Mesenchymal stem cell (in vitro differentiated cells and primary cell): Measurements from ENCODE around the gene POLE4. TPM values are rescaled to one million over a fixed set of nuclear protein-coding genes. Genes with fewer than 3 reads are reported as not detected.

Experiments
- DNase-seq: peaks from one replicate; pipeline ENCODE4 v3.0.0-alpha.2; 2013
- H2AFZ ChIP-seq: one replicate; pipeline ENCODE4 v1.6.1; 2013; ENCODE audit warnings: low read depth, mild to moderate bottlenecking, control low read depth, inconsistent platforms, low read length, moderate library complexity
- H2AK5ac ChIP-seq: 2 replicates; pipeline ENCODE4 v1.6.1; 2013; ENCODE audit warnings: low read length, moderate library complexity, mild to moderate bottlenecking, inconsistent platforms; ENCODE audit not compliant: severe bottlenecking
- H2BK120ac ChIP-seq: one replicate; pipeline ENCODE4 v1.6.1; 2013; ENCODE audit warnings: low read depth, mild to moderate bottlenecking, inconsistent platforms, low read length, moderate library complexity
- H2BK12ac ChIP-seq, 2 experiments: one replicate each; pipeline ENCODE4 v1.6.1; 2013; ENCODE audit warnings: inconsistent platforms in 2 of 2, low read length in 2 of 2, mild to moderate bottlenecking in 2 of 2, moderate library complexity in 2 of 2, control low read depth in 1 of 2
- H2BK15ac ChIP-seq: one replicate; pipeline ENCODE4 v1.6.1; 2013; ENCODE audit warnings: mild to moderate bottlenecking, low read depth, inconsistent platforms; ENCODE audit not compliant: poor library complexity, severe bottlenecking
- H2BK5ac ChIP-seq: 2 replicates; pipeline ENCODE4 v1.6.1; 2013; ENCODE audit warnings: low read depth, mild to moderate bottlenecking, low read length, control low read depth, inconsistent platforms; ENCODE audit not compliant: poor library complexity, severe bottlenecking
- H3K14ac ChIP-seq, 2 experiments: one replicate each; pipeline ENCODE4 v1.6.1; 2013; ENCODE audit warnings: inconsistent platforms in 2 of 2, low read length in 2 of 2, control low read depth in 1 of 2, mild to moderate bottlenecking in 1 of 2, moderate library complexity in 1 of 2
- H3K18ac ChIP-seq, 2 experiments: one replicate each; pipeline ENCODE4 v1.6.1; 2013; ENCODE audit warnings: inconsistent platforms in 2 of 2, low read length in 2 of 2, control low read depth in 1 of 2, low read depth in 1 of 2, mild to moderate bottlenecking in 1 of 2
- H3K23ac ChIP-seq, 2 experiments: one replicate each; pipeline ENCODE4 v1.6.1; 2013; ENCODE audit warnings: inconsistent platforms in 2 of 2, low read length in 2 of 2, mild to moderate bottlenecking in 2 of 2, moderate library complexity in 2 of 2, control low read depth in 1 of 2
- H3K27ac ChIP-seq: 2 replicates; pipeline ENCODE4 v1.5.1; 2013; ENCODE audit warnings: mild to moderate bottlenecking, moderate library complexity, low read length, control low read depth, inconsistent platforms; ENCODE audit not compliant: poor library complexity, severe bottlenecking
- H3K27me3 ChIP-seq, 2 experiments: 2 replicates each; pipeline versions ENCODE4 v1.6.1 to v1.7.0; 2013; ENCODE audit warnings: low read length in 2 of 2, mild to moderate bottlenecking in 2 of 2, moderate library complexity in 2 of 2, control low read depth in 1 of 2, inconsistent platforms in 1 of 2; ENCODE audit not compliant: control insufficient read depth in 1 of 2, insufficient read depth in 1 of 2
- H3K36me3 ChIP-seq, 2 experiments: 2 replicates each; pipeline versions ENCODE4 v1.6.1 to v1.7.0; 2013; ENCODE audit warnings: low read length in 2 of 2, control low read depth in 1 of 2, inconsistent platforms in 1 of 2, low read depth in 1 of 2, mild to moderate bottlenecking in 1 of 2; ENCODE audit not compliant: insufficient read depth in 2 of 2, control insufficient read depth in 1 of 2
- H3K4ac ChIP-seq, 2 experiments: one replicate each; pipeline ENCODE4 v1.6.1; 2013; ENCODE audit warnings: inconsistent platforms in 2 of 2, low read length in 2 of 2, mild to moderate bottlenecking in 2 of 2, moderate library complexity in 2 of 2, control low read depth in 1 of 2, low read depth in 1 of 2
- H3K4me1 ChIP-seq: 2 replicates; pipeline ENCODE4 v1.6.1; 2013; ENCODE audit warnings: low read depth, low read length, control low read depth; ENCODE audit not compliant: control insufficient read depth, insufficient read depth
- H3K4me2 ChIP-seq: 2 replicates; pipeline ENCODE4 v1.6.1; 2013; ENCODE audit warnings: low read length, mild to moderate bottlenecking, inconsistent platforms; ENCODE audit not compliant: poor library complexity, severe bottlenecking
- H3K4me3 ChIP-seq, 2 experiments: 2 replicates each; pipeline versions ENCODE4 v1.5.1 to v1.7.0; 2013; ENCODE audit warnings: low read length in 2 of 2, mild to moderate bottlenecking in 2 of 2, control low read depth in 1 of 2, low read depth in 1 of 2; ENCODE audit not compliant: insufficient read depth in 1 of 2
- H3K79me1 ChIP-seq: replicated peaks from 2 replicates; pipeline ENCODE4 v1.6.1; 2013; ENCODE audit warnings: mild to moderate bottlenecking, control low read depth, low read length, inconsistent platforms; ENCODE audit not compliant: poor library complexity, severe bottlenecking
- H3K9ac ChIP-seq: 2 replicates; pipeline ENCODE4 v1.7.0; 2013; ENCODE audit warnings: mild to moderate bottlenecking, low read length, moderate library complexity
- H3K9me3 ChIP-seq: 2 replicates; pipeline ENCODE4 v1.7.0; 2013; ENCODE audit warnings: mild to moderate bottlenecking, low read length; ENCODE audit not compliant: control insufficient read depth
- H4K8ac ChIP-seq: one replicate; pipeline ENCODE4 v1.6.1; 2013; ENCODE audit warnings: inconsistent platforms, mild to moderate bottlenecking, low read length, moderate library complexity
- H4K91ac ChIP-seq: one replicate; pipeline ENCODE4 v1.6.1; 2013; ENCODE audit warnings: mild to moderate bottlenecking, low read length, inconsistent platforms
- WGBS: methylation state at CpG from one replicate; pipeline ENCODE4 v1.1.7; 2013; ENCODE audit warnings: mixed read lengths; 5-methylcytosine and 5-hydroxymethylcytosine counted together
- polyA plus RNA-seq, 2 experiments: library from polyadenylated mRNA; stranded (reverse); fragments of 200-250 nt; gene quantifications; one replicate each; pipeline ENCODE4 v1.2.3, GENCODE V29; 2013

The POLE4 gene, protein sequence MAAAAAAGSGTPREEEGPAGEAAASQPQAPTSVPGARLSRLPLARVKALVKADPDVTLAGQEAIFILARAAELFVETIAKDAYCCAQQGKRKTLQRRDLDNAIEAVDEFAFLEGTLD
- 30.3 TPM for polyA plus RNA-seq (2013, experiment 1 of 2)
- polyA plus RNA-seq (2013, experiment 2 of 2) = 31.9 TPM

DNA sequence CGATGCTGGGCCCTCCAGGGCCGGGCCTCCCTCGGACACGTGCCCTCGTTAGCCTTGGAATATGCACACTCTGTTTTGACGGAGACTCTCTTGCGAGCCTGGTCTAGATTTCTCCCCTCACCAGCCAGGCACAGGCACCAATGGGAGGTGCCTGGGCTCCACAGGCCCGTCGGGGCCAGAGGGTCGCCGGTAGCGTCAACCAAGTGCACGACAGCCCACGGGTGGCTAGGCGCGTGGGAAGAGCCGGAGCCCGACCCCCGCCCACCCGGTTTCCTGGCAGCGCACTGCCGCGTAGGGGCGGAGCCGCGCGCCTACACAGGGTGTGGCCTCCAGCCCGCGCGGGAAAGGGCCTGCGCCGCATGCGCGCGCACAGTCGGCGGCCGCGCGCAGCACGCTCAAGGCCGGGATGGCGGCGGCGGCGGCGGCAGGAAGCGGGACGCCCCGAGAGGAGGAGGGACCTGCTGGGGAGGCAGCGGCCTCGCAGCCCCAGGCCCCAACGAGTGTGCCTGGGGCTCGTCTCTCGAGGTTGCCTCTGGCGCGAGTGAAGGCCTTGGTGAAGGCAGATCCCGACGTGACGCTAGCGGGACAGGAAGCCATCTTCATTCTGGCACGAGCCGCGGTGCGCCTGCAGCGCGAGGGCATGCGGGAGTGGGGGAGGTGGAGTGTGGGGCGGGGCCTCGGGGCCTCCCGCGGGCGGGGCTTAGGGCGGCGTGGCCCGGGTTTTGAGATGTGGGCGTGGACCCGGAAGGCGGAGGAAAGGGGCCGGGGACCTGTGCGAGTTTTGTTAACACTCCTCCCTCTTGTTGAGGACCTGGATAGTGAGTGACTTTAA is at the start of gene POLE4:
POLE4 (plus strand) TSS at position 370 of the 832 bp plus-strand sequence; CDS start at position 407, 37 bp downstream.
- Histone ChIP-seq H4K91ac (peak within 1 kb of the TSS; percentile 97), H3K23ac (no peak within 1 kb of the TSS), H2AK5ac (no peak within 1 kb of the TSS), H3K79me1 (peaks cover 2% of the 10 kb centered on the region), H4K8ac (peak within 1 kb of the TSS; percentile 97), H3K4ac (peak within 1 kb of the TSS; percentile 65 to 66), H3K27ac (peak within 1 kb of the TSS; percentile 51), H3K18ac (peak within 1 kb of the TSS; percentile 85 to 99), H3K36me3 (peaks cover 0 to 37% of the 10 kb centered on the region in 2 experiments), H3K4me2 (peak within 1 kb of the TSS; percentile 80), H3K9ac (peak within 1 kb of the TSS; percentile 90), H2BK120ac (peak within 1 kb of the TSS; percentile 56), H2AFZ (peak within 1 kb of the TSS; percentile 59), H3K4me3 (peak within 1 kb of the TSS; percentile 64 to 74), H3K14ac (peak within 1 kb of the TSS in 1 of 2 experiments; percentile 75), H2BK5ac (no peak within 1 kb of the TSS), H2BK12ac (peak within 1 kb of the TSS; percentile 28 to 37), H3K4me1 (peaks cover 6% of the 10 kb centered on the region), H3K9me3 (no peaks in the 10 kb centered on the region), H2BK15ac (peak within 1 kb of the TSS; percentile 96), H3K27me3 (no peaks in the 10 kb centered on the region)
- peak; percentile 83 for DNase-seq
- 8% methylated on average over 75 of the region's 81 CpGs for WGBS

DNA sequence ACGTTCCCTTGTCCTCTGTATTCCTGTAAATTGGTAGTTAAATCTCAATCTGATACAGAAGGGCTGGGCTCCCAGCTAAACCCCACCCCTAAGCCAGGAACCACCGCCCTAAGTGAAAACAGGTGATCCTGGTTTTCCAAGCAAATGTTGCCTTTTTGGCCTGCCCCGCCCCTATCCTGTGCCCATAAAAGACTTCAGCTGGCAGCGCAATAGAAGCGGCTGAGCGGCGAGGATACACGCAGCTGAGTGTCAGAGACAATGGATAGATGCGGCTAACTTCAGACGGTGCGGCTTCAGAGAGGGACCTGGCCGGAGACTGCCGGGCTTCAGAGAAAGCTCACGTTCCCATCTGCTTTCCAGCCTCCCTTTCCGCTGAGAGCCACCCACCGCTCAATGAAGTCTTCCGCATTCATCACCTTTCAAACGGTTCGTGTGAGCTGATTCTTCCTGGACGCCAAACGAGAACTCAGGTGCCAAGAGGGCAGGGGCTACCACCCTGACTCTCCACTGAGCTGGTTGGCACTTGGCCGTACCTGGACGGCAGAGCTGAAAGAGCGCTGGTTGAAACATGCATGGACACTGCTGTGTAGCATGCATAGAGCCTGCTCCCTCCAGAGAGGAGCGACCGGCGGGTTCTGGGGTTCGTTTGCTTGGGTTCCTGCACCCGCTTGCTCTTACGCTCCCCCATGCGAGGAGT is 49.5 kb upstream of the POLE4 start:
- Histone ChIP-seq H4K8ac (no peak overlapping the region), H3K27me3 (peaks cover 5 to 7% of the 10 kb centered on the region in 2 experiments), H2BK12ac (no peak overlapping the region), H3K36me3 (no peaks in the 10 kb centered on the region), H2BK15ac (no peak overlapping the region), H3K18ac (no peak overlapping the region), H2AFZ (peak overlapping the region; percentile 2), H2AK5ac (no peak overlapping the region), H3K4ac (no peak overlapping the region), H3K14ac (no peak overlapping the region), H3K4me1 (no peaks in the 10 kb centered on the region), H3K23ac (no peak overlapping the region), H4K91ac (no peak overlapping the region), H3K9ac (peak overlapping the region; percentile 48), H3K4me3 (peak overlapping the region in 1 of 2 experiments; percentile 72), H3K9me3 (no peaks in the 10 kb centered on the region), H2BK5ac (no peak overlapping the region), H2BK120ac (no peak overlapping the region), H3K4me2 (no peak overlapping the region), H3K27ac (no peak overlapping the region), H3K79me1 (no peaks in the 10 kb centered on the region)
- 41% methylated on average over 31 of the region's 31 CpGs for WGBS
- no peak for DNase-seq

DNA sequence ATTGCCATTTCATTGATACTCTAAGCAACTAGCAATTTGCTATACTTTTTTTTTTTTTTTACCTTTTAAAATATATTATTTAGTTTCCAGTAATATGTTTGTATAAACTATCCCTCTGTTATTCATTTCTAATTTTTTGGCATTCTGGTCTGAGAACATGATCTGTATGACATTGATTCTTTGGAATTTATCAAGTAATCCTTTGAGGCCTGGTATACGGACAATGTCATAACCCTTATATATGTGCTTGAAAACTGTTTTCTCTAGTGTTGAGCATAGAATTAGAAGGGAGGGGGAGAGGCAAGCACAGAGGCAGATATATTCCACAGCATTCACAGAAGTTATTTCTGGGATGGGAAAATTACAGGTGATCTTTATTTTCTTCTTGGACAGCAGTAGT is 48.2 kb upstream of the POLE4 start:
- Histone ChIP-seq H3K9ac (no peak overlapping the region), H3K23ac (no peak overlapping the region), H3K14ac (no peak overlapping the region), H3K18ac (no peak overlapping the region), H3K4me2 (no peak overlapping the region), H4K8ac (no peak overlapping the region), H3K36me3 (no peaks in the 10 kb centered on the region), H4K91ac (no peak overlapping the region), H2BK120ac (no peak overlapping the region), H3K4ac (no peak overlapping the region), H2BK5ac (no peak overlapping the region), H2BK15ac (no peak overlapping the region), H3K4me3 (no peak overlapping the region), H2AK5ac (no peak overlapping the region), H3K4me1 (no peaks in the 10 kb centered on the region), H3K9me3 (no peaks in the 10 kb centered on the region), H2BK12ac (no peak overlapping the region), H3K27ac (no peak overlapping the region), H3K79me1 (no peaks in the 10 kb centered on the region), H3K27me3 (peaks cover 5 to 7% of the 10 kb centered on the region in 2 experiments), H2AFZ (no peak overlapping the region)
- 91% methylated on average over 1 of the region's 1 CpG for WGBS
- DNase-seq = no peak

DNA sequence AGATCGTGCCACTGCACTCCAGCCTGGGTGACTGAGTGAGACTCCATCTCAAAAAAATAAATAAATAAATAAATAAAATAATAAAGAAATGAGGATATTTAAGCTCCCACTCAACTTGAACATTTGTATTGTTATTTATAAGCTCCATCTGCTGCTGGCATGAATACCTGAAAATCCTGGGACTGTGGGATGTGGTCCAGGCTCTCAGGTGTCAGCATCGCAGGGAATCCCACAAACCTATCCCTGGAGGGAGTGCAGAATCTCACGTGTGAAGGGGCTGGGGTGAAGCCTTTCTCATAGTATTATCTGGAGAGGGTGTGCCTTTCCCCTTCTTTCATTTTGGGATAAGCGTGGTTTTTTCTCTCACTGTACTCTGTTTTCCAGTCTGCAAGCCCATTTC is 47.4 kb upstream of the POLE4 start:
- Histone ChIP-seq H2BK15ac (no peak overlapping the region), H3K14ac (no peak overlapping the region), H2BK120ac (no peak overlapping the region), H2AK5ac (no peak overlapping the region), H4K91ac (no peak overlapping the region), H3K36me3 (no peaks in the 10 kb centered on the region), H4K8ac (no peak overlapping the region), H3K4me2 (no peak overlapping the region), H3K79me1 (no peaks in the 10 kb centered on the region), H2BK5ac (no peak overlapping the region), H3K27me3 (peaks cover 5 to 7% of the 10 kb centered on the region in 2 experiments), H3K27ac (no peak overlapping the region), H3K18ac (no peak overlapping the region), H2BK12ac (no peak overlapping the region), H3K4me3 (no peak overlapping the region), H2AFZ (no peak overlapping the region), H3K9ac (no peak overlapping the region), H3K9me3 (no peaks in the 10 kb centered on the region), H3K4ac (no peak overlapping the region), H3K23ac (no peak overlapping the region), H3K4me1 (no peaks in the 10 kb centered on the region)
- 50% methylated on average over 2 of the region's 4 CpGs for WGBS
- DNase-seq = no peak
